Sigmoid colon (tissue), 7 donors: ENCODE results near the gene GRIK4. TPM values are rescaled to one million over a fixed set of nuclear protein-coding genes. Genes with fewer than 3 reads are reported as not detected.

Experiments used
- DNase-seq: peaks from one replicate; pipeline ENCODE4 v3.0.0-alpha.2; 2019
- H3K27ac ChIP-seq, 4 donors: fragments of 200-600 bp; sonication (generic); one replicate each; pipeline ENCODE4 v1.5.1; 2016 to 2019; ENCODE audit warnings: mild to moderate bottlenecking in 1 of 4
- H3K27me3 ChIP-seq, 3 donors: fragments of 200-600 bp; sonication (generic); one replicate each; pipeline ENCODE4 v1.5.1; 2019; ENCODE audit warnings: mild to moderate bottlenecking in 1 of 3
- H3K36me3 ChIP-seq, 4 donors: fragments of 200-600 bp; sonication (generic); one replicate each; pipeline ENCODE4 v1.5.1; 2016 to 2019
- H3K4me1 ChIP-seq, 4 donors: fragments of 200-600 bp; sonication (generic); one replicate each; pipeline ENCODE4 v1.5.1; 2017 to 2019
- H3K4me3 ChIP-seq, 4 donors: fragments of 200-600 bp; sonication (generic); one replicate each; pipeline ENCODE4 v1.5.1; 2017 to 2019; ENCODE audit warnings: mild to moderate bottlenecking in 2 of 4, moderate library complexity in 1 of 4
- H3K9me3 ChIP-seq, 4 donors: fragments of 200-600 bp in 3 of 4; sonication (generic) in 3 of 4; one replicate each; pipeline versions ENCODE4 v1.5.1 to v1.6.1; 2013 to 2019
- CTCF ChIP-seq, 4 experiments: fragments of 450-650 bp in 3 of 4; fragments of 200-600 bp in 1 of 4; IDR thresholded peaks; one replicate each; pipeline ENCODE4 v1.5.1; 2016 to 2019; ENCODE audit warnings: antibody characterized with exemption in 4 of 4, mild to moderate bottlenecking in 3 of 4, moderate library complexity in 2 of 4
- EP300 ChIP-seq, 4 donors: sonication (generic); formaldehyde crosslinking; IDR thresholded peaks; one replicate each; pipeline ENCODE4 v1.6.1; 2017; ENCODE audit warnings: antibody characterized with exemption in 4 of 4
- POLR2A ChIP-seq, 2 donors: fragments of 450-650 bp; IDR thresholded peaks; one replicate each; pipeline ENCODE4 v1.6.1; 2016; ENCODE audit warnings: antibody characterized with exemption in 2 of 2, mild to moderate bottlenecking in 2 of 2, moderate library complexity in 2 of 2
- POLR2AphosphoS5 ChIP-seq, 4 donors: sonication (generic); formaldehyde crosslinking; IDR thresholded peaks; one replicate each; pipeline ENCODE4 v1.6.1; 2017; ENCODE audit warnings: antibody characterized with exemption in 4 of 4
- WGBS, 2 donors: extraction: QIAGEN DNeasy Blood & Tissue Kit; methylation state at CpG; one replicate each; pipeline ENCODE4 v1.1.7; 2013; 5-methylcytosine and 5-hydroxymethylcytosine counted together
- intact Hi-C: fragments of 100-400 bp; cut with DNase I; formaldehyde crosslinking; loops from one replicate; pipeline ENCODE4 v1.15.1; 2023
- polyA plus RNA-seq, 3 donors: library from polyadenylated mRNA; stranded (reverse); fragments of 200-250 nt; gene quantifications; one replicate each; pipeline ENCODE4 v1.2.3, GENCODE V29; 2013
- total RNA-seq, 4 donors: library from RNA; depleted of rRNA; stranded (reverse); fragments of >200 nt; gene quantifications; one replicate each; pipeline ENCODE4 v1.1.0, GENCODE V29; 2016
- donor health status: healthy with polysubstance abuse.
- donor health status: Bipolar disorder and iron deficiency.
- donor health status: healthy.

GRIK4 gene
- total and polyA plus RNA-seq, 7 donors = 0.10 to 0.36 (median 0.27) TPM; not detected in 4

- WGBS, 2 donors = 88 to 90% methylated on average over 6 of the region's 6 CpGs
- no peaks in the 10 kb centered on the region for H3K36me3 ChIP-seq
- DNase-seq = no peak
- intact Hi-C loops = no loop called here
- no peaks in the 10 kb centered on the region for H3K4me1 ChIP-seq
- H3K27me3 ChIP-seq = peaks cover 0 to 4% (median 0%) of the 10 kb centered on the region in 3 donors
- no peaks in the 10 kb centered on the region for H3K9me3 ChIP-seq
- TF ChIP-seq POLR2A (IDR thresholded peaks at IDR 0.05) = no peak
- no peak for TF ChIP-seq EP300 (IDR thresholded peaks at IDR 0.05)
- no peak for TF ChIP-seq CTCF (IDR thresholded peaks at IDR 0.05)
- TF ChIP-seq POLR2AphosphoS5 (IDR thresholded peaks at IDR 0.05) = no peak
- no peak overlapping the region for H3K27ac ChIP-seq
- H3K4me3 ChIP-seq = no peak overlapping the region
These were observed 458.4 kb downstream of the GRIK4 start for GRCh38 chr11:120969993-120970392.

DNA sequence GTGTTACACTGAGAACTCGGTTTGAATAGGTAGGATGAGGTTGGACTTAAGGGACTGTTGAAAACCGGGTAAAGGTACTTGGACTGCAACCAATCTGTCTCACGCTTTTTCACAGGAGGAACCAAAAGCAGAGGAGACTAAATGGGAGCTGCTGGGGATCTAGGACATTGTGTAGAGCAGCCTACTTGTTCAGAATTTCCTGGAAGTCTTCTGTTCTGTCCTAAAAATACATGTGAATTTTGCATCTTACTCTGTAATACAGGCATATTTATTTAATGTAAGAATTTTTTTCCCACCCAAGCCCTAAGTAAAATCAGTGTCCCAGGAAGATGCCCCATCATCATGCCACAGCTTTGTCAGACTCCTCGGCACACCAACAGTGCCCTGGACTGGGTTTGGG lies 460.3 kb downstream of the GRIK4 start:
- WGBS, 2 donors = 74 to 87% methylated on average over 4 of the region's 4 CpGs
- no peaks in the 10 kb centered on the region for H3K4me1 ChIP-seq
- no peak overlapping the region for H3K4me3 ChIP-seq
- no peaks in the 10 kb centered on the region for H3K36me3 ChIP-seq
- H3K27me3 ChIP-seq = peaks cover 0 to 4% (median 0%) of the 10 kb centered on the region in 3 donors
- H3K27ac ChIP-seq = no peak overlapping the region
- no peak for DNase-seq
- intact Hi-C loops = no loop called here
- no peak for TF ChIP-seq POLR2AphosphoS5 (IDR thresholded peaks at IDR 0.05)
- TF ChIP-seq EP300 (IDR thresholded peaks at IDR 0.05) = no peak
- no peak for TF ChIP-seq POLR2A (IDR thresholded peaks at IDR 0.05)
- TF ChIP-seq CTCF (IDR thresholded peaks at IDR 0.05) = no peak
- H3K9me3 ChIP-seq = no peaks in the 10 kb centered on the region

GRCh38 chr11:120972621-120973020 lies 461.1 kb downstream of the GRIK4 start:
- Histone ChIP-seq H3K4me1 (no peaks in the 10 kb centered on the region), H3K36me3 (no peaks in the 10 kb centered on the region)
- TF ChIP-seq EP300 (IDR thresholded peaks at IDR 0.05) (no peak), POLR2AphosphoS5 (IDR thresholded peaks at IDR 0.05) (no peak), POLR2A (IDR thresholded peaks at IDR 0.05) (no peak), CTCF (IDR thresholded peaks at IDR 0.05) (no peak)

GRCh38 chr11:120973501-120973900 lies 462.0 kb downstream of the GRIK4 start:
- intact Hi-C loops = no loop called here
- TF ChIP-seq EP300 (IDR thresholded peaks at IDR 0.05) (no peak), CTCF (IDR thresholded peaks at IDR 0.05) (no peak), POLR2A (IDR thresholded peaks at IDR 0.05) (no peak), POLR2AphosphoS5 (IDR thresholded peaks at IDR 0.05) (no peak)
- Histone ChIP-seq H3K36me3 (no peaks in the 10 kb centered on the region), H3K4me1 (no peaks in the 10 kb centered on the region), H3K27ac (no peak overlapping the region), H3K27me3 (peaks cover 0 to 4% (median 0%) of the 10 kb centered on the region in 3 donors), H3K4me3 (no peak overlapping the region), H3K9me3 (no peaks in the 10 kb centered on the region)
- DNase-seq = no peak
- 83 to 87% methylated on average over 7 of the region's 7 CpGs for WGBS, 2 donors

More at GRCh38 chr11:120972621-120973020, 461.1 kb downstream of the GRIK4 start:
- H3K27ac ChIP-seq = no peak overlapping the region
- 92 to 94% methylated on average over 6 of the region's 6 CpGs for WGBS, 2 donors
- intact Hi-C loops = no loop called here
- no peak overlapping the region for H3K4me3 ChIP-seq
- no peaks in the 10 kb centered on the region for H3K9me3 ChIP-seq
- DNase-seq = no peak
- H3K27me3 ChIP-seq = peaks cover 0 to 4% (median 0%) of the 10 kb centered on the region in 3 donors

GRCh38 chr11:120974466-120974865 lies 462.9 kb downstream of the GRIK4 start:
- Histone ChIP-seq H3K9me3 (no peaks in the 10 kb centered on the region), H3K4me3 (no peak overlapping the region), H3K4me1 (no peaks in the 10 kb centered on the region), H3K27ac (no peak overlapping the region), H3K36me3 (no peaks in the 10 kb centered on the region), H3K27me3 (peaks cover 0 to 4% (median 0%) of the 10 kb centered on the region in 3 donors)
- intact Hi-C loops = no loop called here
- no peak for TF ChIP-seq POLR2AphosphoS5 (IDR thresholded peaks at IDR 0.05)
- TF ChIP-seq CTCF (IDR thresholded peaks at IDR 0.05) = no peak
- no peak for TF ChIP-seq POLR2A (IDR thresholded peaks at IDR 0.05)
- TF ChIP-seq EP300 (IDR thresholded peaks at IDR 0.05) = no peak
- 62 to 63% methylated on average over 9 of the region's 9 CpGs for WGBS, 2 donors
- no peak for DNase-seq
